A549 treated with dexamethasone at 1 μM for 4 hours (cell line): Measurements from ENCODE around the gene TUBA1C. TPM values are rescaled to one million over a fixed set of nuclear protein-coding genes. Genes with fewer than 3 reads are reported as not detected.

Experiments
- total RNA-seq: library from RNA; stranded (reverse); fragments of 200-300 nt; extraction: Qiagen RNA extraction; gene quantifications from 5 replicates; pipeline ENCODE4 v1.2.3, GENCODE V29; 2022

TUBA1C gene
- total RNA-seq = 1,458 to 1,816 TPM (median 1,593 TPM) in 5 replicates

GRCh38 chr12:49264873-49265792 lies at the start of gene TUBA1C:
TSS of gene TUBA1C (plus strand) at chr12:49265082. CDS start at chr12:49265182, 100 bp downstream.

GRCh38 chr12:49295082-49295936 lies 30.4 kb downstream of the TUBA1C start, which contains the start of gene PRPH:
TSS of gene PRPH (plus strand) at chr12:49295147. CDS start at chr12:49295201, 54 bp downstream.

GRCh38 chr12:49322708-49323523 lies 58.0 kb downstream of the TUBA1C start, which contains the start of gene TROAP:
TSS of gene TROAP (plus strand) at chr12:49323255. CDS start at chr12:49323609, 354 bp downstream.

Other genes with a start within 250 kb of the TUBA1C start
- 40.6 to 44.3 TPM (median 41.4 TPM) in 5 replicates for gene PRKAG1, start 246.3 kb upstream of the TUBA1C start, total RNA-seq
- 30.0 to 46.2 TPM (median 40.4 TPM) in 5 replicates for gene KMT2D, start 204.3 kb upstream of the TUBA1C start, total RNA-seq
- 2.9 to 4.4 TPM (median 4.0 TPM) in 5 replicates for gene RHEBL1, start 195.1 kb upstream of the TUBA1C start, total RNA-seq
- gene DHH, start 170.3 kb upstream of the TUBA1C start, total RNA-seq = not detected in 5 replicates
- 11.5 to 17.2 TPM (median 14.4 TPM) in 5 replicates for gene LMBR1L, start 154.2 kb upstream of the TUBA1C start, total RNA-seq
- 2,131 to 2,545 TPM (median 2,326 TPM) in 5 replicates for gene TUBA1B, start 133.7 kb upstream of the TUBA1C start, total RNA-seq
- 197 to 241 TPM (median 217 TPM) in 5 replicates for gene TUBA1A, start 76.0 kb upstream of the TUBA1C start, total RNA-seq
- 1.2 to 2.2 TPM (median 1.6 TPM) in 5 replicates for gene PRPH, start 30.1 kb downstream of the TUBA1C start, total RNA-seq
- 74.5 to 93.0 TPM (median 77.9 TPM) in 5 replicates for gene TROAP, start 58.2 kb downstream of the TUBA1C start, total RNA-seq
- 5.1 to 7.5 TPM (median 6.3 TPM) in 5 replicates for gene C1QL4, start 72.1 kb downstream of the TUBA1C start, total RNA-seq
- 18.9 to 22.9 TPM (median 22.1 TPM) in 5 replicates for gene DNAJC22, start 81.8 kb downstream of the TUBA1C start, total RNA-seq
- gene SPATS2, start 102.4 kb downstream of the TUBA1C start, total RNA-seq = 30.1 to 37.0 TPM (median 36.5 TPM) in 5 replicates